GM18861 (cell line): ENCODE data around the gene PPP1R12A.
"Not testable (repeated sequence)": the region's sequence is repeated elsewhere in the genome, so short reads cannot be mapped to it uniquely, and the experiment has no call there.

ENCODE experiments used
- ATAC-seq: cut with Tn5 transposase; IDR thresholded peaks from one replicate; pipeline ENCODE4 v1.9.1; 2021; ENCODE audit not compliant: unreplicated experiment

Gene PPP1R12A

GRCh38 chr12:79843978-79844377 is 90.9 kb downstream of the PPP1R12A start:
- no peak for ATAC-seq

GRCh38 chr12:79842630-79843029 is 92.3 kb downstream of the PPP1R12A start:
- ATAC-seq = no peak

GRCh38 chr12:79841878-79842265 is 93.0 kb downstream of the PPP1R12A start:
- ATAC-seq = no peak

- no peak for ATAC-seq
Observed at GRCh38 chr12:79841248-79841877, 93.5 kb downstream of the PPP1R12A start.

GRCh38 chr12:79838359-79838758 is 96.5 kb downstream of the PPP1R12A start:
- ATAC-seq = no peak

GRCh38 chr12:79837575-79837974 is 97.3 kb downstream of the PPP1R12A start:
- ATAC-seq = no peak

GRCh38 chr12:79835377-79835843 is 99.5 kb downstream of the PPP1R12A start:
- ATAC-seq = no peak

GRCh38 chr12:79834712-79835376 is 100.1 kb downstream of the PPP1R12A start:
- ATAC-seq = no peak

- ATAC-seq = no peak
Observed at GRCh38 chr12:79830440-79830839, 104.5 kb downstream of the PPP1R12A start.

GRCh38 chr12:79828924-79829323 is 106.0 kb downstream of the PPP1R12A start:
- no peak for ATAC-seq

GRCh38 chr12:79827484-79827883 is 107.4 kb downstream of the PPP1R12A start:
- ATAC-seq = no peak

GRCh38 chr12:79826267-79827128 is 108.4 kb downstream of the PPP1R12A start:
- ATAC-seq = no peak

- ATAC-seq = no peak
Observed at GRCh38 chr12:79822475-79822874, 112.4 kb downstream of the PPP1R12A start.

GRCh38 chr12:79818856-79819255 is 116.0 kb downstream of the PPP1R12A start:
- ATAC-seq = no peak

- not testable (repeated sequence) for ATAC-seq
Observed at GRCh38 chr12:79784366-79785065, 150.4 kb downstream of the PPP1R12A start.

- ATAC-seq = no peak
Observed at GRCh38 chr12:79782172-79782900, 152.6 kb downstream of the PPP1R12A start.

GRCh38 chr12:79778802-79779448 is 156.0 kb downstream of the PPP1R12A start:
- no peak for ATAC-seq

GRCh38 chr12:79776111-79776510 is 158.8 kb downstream of the PPP1R12A start:
- ATAC-seq = no peak

- ATAC-seq = no peak
Observed at GRCh38 chr12:79775355-79776027, 159.4 kb downstream of the PPP1R12A start.
